ENCODE results near the gene DPM1.

The DPM1 gene

DNA sequence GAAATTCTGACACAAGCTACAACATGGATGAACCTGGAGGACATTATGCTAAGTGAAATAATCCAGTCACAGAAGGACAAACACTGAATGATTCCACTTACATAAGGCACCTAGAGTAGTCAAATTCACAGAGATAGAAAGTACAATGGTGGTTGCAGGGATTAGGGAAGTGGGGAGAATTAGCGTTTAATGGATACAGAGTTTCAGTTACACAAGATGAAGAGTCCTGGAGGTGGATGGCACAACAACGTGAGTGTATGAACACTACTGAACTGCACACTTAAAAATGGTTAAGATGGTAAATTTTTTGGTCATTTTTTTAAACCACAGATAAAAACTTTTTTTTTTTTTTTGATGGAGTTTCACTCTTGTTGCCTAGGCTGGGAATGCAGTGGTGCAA, 25.0 kb upstream of the DPM1 start:
- TF ChIP-seq, protein P1, sequence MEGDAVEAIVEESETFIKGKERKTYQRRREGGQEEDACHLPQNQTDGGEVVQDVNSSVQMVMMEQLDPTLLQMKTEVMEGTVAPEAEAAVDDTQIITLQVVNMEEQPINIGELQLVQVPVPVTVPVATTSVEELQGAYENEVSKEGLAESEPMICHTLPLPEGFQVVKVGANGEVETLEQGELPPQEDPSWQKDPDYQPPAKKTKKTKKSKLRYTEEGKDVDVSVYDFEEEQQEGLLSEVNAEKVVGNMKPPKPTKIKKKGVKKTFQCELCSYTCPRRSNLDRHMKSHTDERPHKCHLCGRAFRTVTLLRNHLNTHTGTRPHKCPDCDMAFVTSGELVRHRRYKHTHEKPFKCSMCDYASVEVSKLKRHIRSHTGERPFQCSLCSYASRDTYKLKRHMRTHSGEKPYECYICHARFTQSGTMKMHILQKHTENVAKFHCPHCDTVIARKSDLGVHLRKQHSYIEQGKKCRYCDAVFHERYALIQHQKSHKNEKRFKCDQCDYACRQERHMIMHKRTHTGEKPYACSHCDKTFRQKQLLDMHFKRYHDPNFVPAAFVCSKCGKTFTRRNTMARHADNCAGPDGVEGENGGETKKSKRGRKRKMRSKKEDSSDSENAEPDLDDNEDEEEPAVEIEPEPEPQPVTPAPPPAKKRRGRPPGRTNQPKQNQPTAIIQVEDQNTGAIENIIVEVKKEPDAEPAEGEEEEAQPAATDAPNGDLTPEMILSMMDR (IDR thresholded peaks at IDR 0.05; ENCODE audit: low read length), result no peak
- TF ChIP-seq EZH2 (IDR thresholded peaks at IDR 0.05; ENCODE audit: borderline replicate concordance, low read length), result no peak
- no peaks in the 10 kb centered on the region for H3F3A ChIP-seq (ENCODE audit: insufficient read depth, low read length)
- H3K79me2 ChIP-seq (ENCODE audit: insufficient read depth, low read length), result no peaks in the 10 kb centered on the region
- no peak overlapping the region for H3K4me2 ChIP-seq (ENCODE audit: low read length)
- no peaks in the 10 kb centered on the region for H3K27me3 ChIP-seq (ENCODE audit: insufficient read depth, low read length)
- no peak overlapping the region for H3K9ac ChIP-seq (ENCODE audit: low read length)
- no peaks in the 10 kb centered on the region for H3K9me3 ChIP-seq (ENCODE audit: low read length)
- no peak overlapping the region for H3K27ac ChIP-seq (ENCODE audit: low read depth, low read length, poor library complexity, severe bottlenecking)
- no peaks in the 10 kb centered on the region for H3K9me2 ChIP-seq (ENCODE audit: low read depth, low read length)
- H2AFZ ChIP-seq (ENCODE audit: low read length), result no peak overlapping the region
- no peaks in the 10 kb centered on the region for H3K36me3 ChIP-seq (ENCODE audit: insufficient read depth, low read length)
- no peaks in the 10 kb centered on the region for H3K4me1 ChIP-seq (ENCODE audit: insufficient read depth, low read length, severe bottlenecking)
- no peak overlapping the region for H3K4me3 ChIP-seq (ENCODE audit: low read depth, low read length, poor library complexity, severe bottlenecking)
- H4K20me1 ChIP-seq (ENCODE audit: insufficient read depth, low read length), result no peaks in the 10 kb centered on the region

DNA sequence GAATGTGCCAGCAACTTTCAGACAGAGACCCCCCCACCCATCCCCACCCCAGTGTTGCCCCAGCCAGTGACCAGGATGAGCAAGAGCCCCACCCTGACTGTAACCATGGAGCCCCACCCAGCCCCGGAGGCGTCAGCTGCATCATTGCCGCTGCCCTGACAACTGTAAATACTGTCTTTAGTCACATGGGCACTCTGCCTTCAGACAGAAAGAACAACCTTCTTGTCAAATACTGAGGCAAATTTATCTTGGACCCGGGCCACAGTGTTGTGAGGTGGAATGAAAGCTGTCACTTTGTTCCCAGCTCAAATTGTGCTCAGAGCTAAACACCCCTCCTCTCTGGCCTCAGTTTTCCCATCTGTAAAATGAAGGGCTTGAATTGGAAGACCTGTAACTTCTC, 24.0 kb upstream of the DPM1 start:
- Histone ChIP-seq H3K9me2 (ENCODE audit: low read depth, low read length) (no peaks in the 10 kb centered on the region), H3K27ac (ENCODE audit: low read depth, low read length, poor library complexity, severe bottlenecking) (no peak overlapping the region)

DNA sequence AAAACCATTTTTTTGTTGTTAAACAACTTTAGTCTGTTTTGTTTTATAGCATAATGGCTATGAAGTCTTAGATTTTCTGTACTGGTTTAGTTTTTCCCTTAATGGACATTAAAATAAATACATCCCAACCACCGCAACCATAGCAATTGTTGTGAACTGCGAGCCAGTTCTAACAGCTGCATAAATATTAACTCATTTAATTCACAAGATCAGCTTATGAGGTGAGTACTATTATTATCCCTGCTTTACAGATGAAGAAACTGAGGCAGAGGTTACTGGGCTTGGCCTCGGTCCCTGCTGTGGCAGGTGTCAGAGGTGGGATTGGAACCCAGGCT, 23.3 kb upstream of the DPM1 start:
- H3K27me3 ChIP-seq (ENCODE audit: insufficient read depth, low read length), result 0 out of 2 replicates have a peak, but pooled peaks cover 4% of the 10 kb centered on the region
- H4K20me1 ChIP-seq (ENCODE audit: insufficient read depth, low read length), result no peaks in the 10 kb centered on the region
- no peaks in the 10 kb centered on the region for H3K9me2 ChIP-seq (ENCODE audit: low read depth, low read length)
- H3K4me2 ChIP-seq (ENCODE audit: low read length), result no peak overlapping the region
- no peak overlapping the region for H2AFZ ChIP-seq (ENCODE audit: low read length)
- H3K4me1 ChIP-seq (ENCODE audit: insufficient read depth, low read length, severe bottlenecking), result no peaks in the 10 kb centered on the region
- no peaks in the 10 kb centered on the region for H3F3A ChIP-seq (ENCODE audit: insufficient read depth, low read length)
- no peak overlapping the region for H3K27ac ChIP-seq (ENCODE audit: low read depth, low read length, poor library complexity, severe bottlenecking)
- no peak for TF ChIP-seq EZH2 (IDR thresholded peaks at IDR 0.05; ENCODE audit: borderline replicate concordance, low read length)
- TF ChIP-seq, protein P1 (IDR thresholded peaks at IDR 0.05; ENCODE audit: low read length), result no peak
- H3K4me3 ChIP-seq (ENCODE audit: low read depth, low read length, poor library complexity, severe bottlenecking), result no peak overlapping the region
- no peaks in the 10 kb centered on the region for H3K9me3 ChIP-seq (ENCODE audit: low read length)
- no peaks in the 10 kb centered on the region for H3K36me3 ChIP-seq (ENCODE audit: insufficient read depth, low read length)
- no peak overlapping the region for H3K9ac ChIP-seq (ENCODE audit: low read length)
- H3K79me2 ChIP-seq (ENCODE audit: insufficient read depth, low read length), result no peaks in the 10 kb centered on the region

More for the DNA sequence above, 24.0 kb upstream of the DPM1 start:
- Histone ChIP-seq H2AFZ (ENCODE audit: low read length) (no peak overlapping the region), H3K9me3 (ENCODE audit: low read length) (no peaks in the 10 kb centered on the region), H3K4me1 (ENCODE audit: insufficient read depth, low read length, severe bottlenecking) (no peaks in the 10 kb centered on the region), H3F3A (ENCODE audit: insufficient read depth, low read length) (no peaks in the 10 kb centered on the region), H3K4me3 (ENCODE audit: low read depth, low read length, poor library complexity, severe bottlenecking) (no peak overlapping the region), H3K9ac (ENCODE audit: low read length) (no peak overlapping the region), H4K20me1 (ENCODE audit: insufficient read depth, low read length) (no peaks in the 10 kb centered on the region), H3K36me3 (ENCODE audit: insufficient read depth, low read length) (no peaks in the 10 kb centered on the region), H3K79me2 (ENCODE audit: insufficient read depth, low read length) (no peaks in the 10 kb centered on the region), H3K27me3 (ENCODE audit: insufficient read depth, low read length) (no peaks in the 10 kb centered on the region), H3K4me2 (ENCODE audit: low read length) (no peak overlapping the region)
- TF ChIP-seq, protein P1 (IDR thresholded peaks at IDR 0.05; ENCODE audit: low read length), result no peak
- TF ChIP-seq EZH2 (IDR thresholded peaks at IDR 0.05; ENCODE audit: borderline replicate concordance, low read length), result no peak
